ENCODE measurements around the gene UTP14C. TPM values are rescaled to one million over a fixed set of nuclear protein-coding genes. Genes with fewer than 3 reads are reported as not detected.
A peak's percentile ranks its signal among the peaks of the same experiment; 100 is the strongest.
"Not testable (repeated sequence)": the region's sequence is repeated elsewhere in the genome, so short reads cannot be mapped to it uniquely, and the experiment has no call there.

The UTP14C gene
- total and polyA plus RNA-seq, 8 donors = 1.7 to 10.0 (median 5.9) TPM

- H3K4me3 ChIP-seq = no peak overlapping the region
- H3K27ac ChIP-seq = no peak overlapping the region
- WGBS, 2 donors = 58 to 74% methylated on average over 5 of the region's 5 CpGs
- H3K4me1 ChIP-seq = no peaks in the 10 kb centered on the region
- FAIRE-seq (no peak), DNase-seq (peak in 1 of 6 donors; percentile 27), ATAC-seq (peak; percentile 48 to 90 (median 76))
- H3K36me3 ChIP-seq = no peaks in the 10 kb centered on the region
- H3K27me3 ChIP-seq = no peaks in the 10 kb centered on the region
- intact Hi-C loops (cut with DNase I) = no loop called here
- no peak for TF ChIP-seq CTCF (IDR thresholded peaks at IDR 0.05)
- H3K9me3 ChIP-seq = no peaks in the 10 kb centered on the region
Observed at GRCh38 chr13:51978796-51979556, 45.5 kb upstream of the UTP14C start.

GRCh38 chr13:51980908-51981307 is 43.6 kb upstream of the UTP14C start:
- no peaks in the 10 kb centered on the region for H3K36me3 ChIP-seq
- no peaks in the 10 kb centered on the region for H3K9me3 ChIP-seq
- H3K4me1 ChIP-seq = no peaks in the 10 kb centered on the region
- no peak overlapping the region for H3K4me3 ChIP-seq
- 65 to 67% methylated on average over 4 of the region's 4 CpGs for WGBS, 2 donors
- FAIRE-seq = no peak
- no peak for ATAC-seq
- DNase-seq = no peak
- no peak overlapping the region for H3K27ac ChIP-seq
- intact Hi-C loops (cut with DNase I) = no loop called here
- no peaks in the 10 kb centered on the region for H3K27me3 ChIP-seq
- no peak for TF ChIP-seq CTCF (IDR thresholded peaks at IDR 0.05)

- H3K9me3 ChIP-seq = no peaks in the 10 kb centered on the region
- no peaks in the 10 kb centered on the region for H3K27me3 ChIP-seq
- 82 to 88% methylated on average over 4 of the region's 4 CpGs for WGBS, 2 donors
- ATAC-seq (no peak), FAIRE-seq (no peak), DNase-seq (no peak)
- no peak for TF ChIP-seq CTCF (IDR thresholded peaks at IDR 0.05)
- no peak overlapping the region for H3K27ac ChIP-seq
- intact Hi-C loops (cut with DNase I) = no loop called here
- no peak overlapping the region for H3K4me3 ChIP-seq
- no peaks in the 10 kb centered on the region for H3K4me1 ChIP-seq
- no peaks in the 10 kb centered on the region for H3K36me3 ChIP-seq
Observed at GRCh38 chr13:51981355-51981754, 43.1 kb upstream of the UTP14C start.

- H3K4me1 ChIP-seq; intact Hi-C loops (cut with DNase I); H3K27me3 ChIP-seq; ATAC-seq; H3K4me3 ChIP-seq; H3K36me3 ChIP-seq; H3K27ac ChIP-seq; DNase-seq; FAIRE-seq; H3K9me3 ChIP-seq: not testable (repeated sequence)
- 92 to 98% methylated on average over 3 of the region's 3 CpGs for WGBS, 2 donors
Observed at GRCh38 chr13:51983292-51983691, 41.2 kb upstream of the UTP14C start.

- H3K36me3 ChIP-seq; H3K27ac ChIP-seq; FAIRE-seq; H3K4me3 ChIP-seq; H3K4me1 ChIP-seq; intact Hi-C loops (cut with DNase I); DNase-seq; H3K9me3 ChIP-seq; H3K27me3 ChIP-seq; ATAC-seq: not testable (repeated sequence)
- 92 to 93% methylated on average over 4 of the region's 4 CpGs for WGBS, 2 donors
Observed at GRCh38 chr13:51984904-51985303, 39.6 kb upstream of the UTP14C start.

- Histone ChIP-seq H3K4me1 (peaks cover 0 to 3% (median 0%) of the 10 kb centered on the region in 3 donors), H3K27me3 (no peaks in the 10 kb centered on the region), H3K27ac (no peak overlapping the region), H3K36me3 (no peaks in the 10 kb centered on the region), H3K4me3 (no peak overlapping the region), H3K9me3 (no peaks in the 10 kb centered on the region)
- intact Hi-C loops (cut with DNase I) = no loop called here
- DNase-seq = no peak
- peak; percentile 56 for FAIRE-seq
- no peak for TF ChIP-seq CTCF (IDR thresholded peaks at IDR 0.05)
- ATAC-seq = peak in 1 of 4 donors; percentile 48
- 48 to 50% methylated on average over 3 of the region's 3 CpGs for WGBS, 2 donors
Observed at GRCh38 chr13:51988988-51989618, 35.4 kb upstream of the UTP14C start.

Data from pancreas (tissue), 10 donors.